ENCODE results near the gene RPTOR.

DNA sequence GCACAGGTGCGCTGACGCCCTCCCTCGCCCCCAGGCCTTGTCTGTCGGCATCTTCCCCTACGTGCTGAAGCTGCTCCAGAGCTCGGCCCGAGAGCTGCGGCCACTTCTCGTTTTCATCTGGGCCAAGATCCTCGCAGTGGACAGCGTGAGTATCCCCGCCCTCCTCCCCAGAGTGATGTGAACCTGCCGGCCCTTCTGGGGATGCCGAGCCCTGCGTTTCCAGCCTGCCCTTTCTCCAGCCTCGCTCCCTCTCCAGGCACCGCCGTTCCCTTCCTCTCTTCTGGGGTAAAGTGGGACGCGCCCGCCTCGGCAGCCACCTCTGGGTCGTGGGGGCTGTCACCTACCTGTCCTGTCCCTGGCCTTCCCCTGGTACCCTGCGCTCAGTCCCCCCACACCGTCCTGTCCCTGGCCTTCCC lies 313.1 kb downstream of the RPTOR start:
- TF ChIP-seq POLR2A (IDR thresholded peaks at IDR 0.05; ENCODE audit: low read length) (no peak), GATA1 (IDR thresholded peaks at IDR 0.05; ENCODE audit: low read depth, low read length) (no peak)

Measured in erythroblast (primary cell).